Left ventricle myocardium inferior (tissue), 1 donor: ENCODE results near the gene UBE2D4. TPM values are rescaled to one million over a fixed set of nuclear protein-coding genes. Genes with fewer than 3 reads are reported as not detected.
"Not testable (repeated sequence)": the region's sequence is repeated elsewhere in the genome, so short reads cannot be mapped to it uniquely, and the experiment has no call there.

ENCODE experiments used
- DNase-seq: peaks from one replicate; pipeline ENCODE4 v3.0.0-alpha.2; 2020
- H3K27ac ChIP-seq: fragments of 200-600 bp; replicated peaks from 2 replicates; pipeline ENCODE4 v1.8.0; 2021
- H3K27me3 ChIP-seq: fragments of 200-600 bp; 2 replicates; pipeline ENCODE4 v1.8.0; 2021; ENCODE audit warnings: low read depth
- H3K36me3 ChIP-seq: fragments of 200-600 bp; 2 replicates; pipeline ENCODE4 v1.8.0; 2021
- H3K4me1 ChIP-seq: fragments of 200-600 bp; 2 replicates; pipeline ENCODE4 v1.8.0; 2021
- H3K4me3 ChIP-seq: fragments of 200-600 bp; 2 replicates; pipeline ENCODE4 v1.8.0; 2021; ENCODE audit warnings: mild to moderate bottlenecking, moderate library complexity
- H3K9me3 ChIP-seq: fragments of 200-600 bp; replicated peaks from 2 replicates; pipeline ENCODE4 v1.8.0; 2021
- intact Hi-C: fragments of 100-400 bp; cut with micrococcal nuclease; formaldehyde crosslinking; loops from one replicate; pipeline ENCODE4 v1.11.0; 2022
- total RNA-seq: library from RNA; stranded (reverse); fragmentation: NEBNext Ultra II Directional; extraction: Animal tissue kit (Norgen Biotek cat#: 25700); gene quantifications from one replicate; pipeline ENCODE4 v1.2.1, GENCODE V29; 2021
- TF ChIP-seq, protein P1 (sequence below): fragments of 200-600 bp; IDR thresholded peaks from 2 replicates; pipeline ENCODE4 v1.8.0; 2021; ENCODE audit warnings: antibody characterized with exemption, mild to moderate bottlenecking, borderline replicate concordance
- donor health status: DM: no; HTN: yes; CAD: no; lungs with severe emphysema.

UBE2D4 gene
- total RNA-seq, 1 donor from 2014 or later: 44.9 TPM

DNA sequence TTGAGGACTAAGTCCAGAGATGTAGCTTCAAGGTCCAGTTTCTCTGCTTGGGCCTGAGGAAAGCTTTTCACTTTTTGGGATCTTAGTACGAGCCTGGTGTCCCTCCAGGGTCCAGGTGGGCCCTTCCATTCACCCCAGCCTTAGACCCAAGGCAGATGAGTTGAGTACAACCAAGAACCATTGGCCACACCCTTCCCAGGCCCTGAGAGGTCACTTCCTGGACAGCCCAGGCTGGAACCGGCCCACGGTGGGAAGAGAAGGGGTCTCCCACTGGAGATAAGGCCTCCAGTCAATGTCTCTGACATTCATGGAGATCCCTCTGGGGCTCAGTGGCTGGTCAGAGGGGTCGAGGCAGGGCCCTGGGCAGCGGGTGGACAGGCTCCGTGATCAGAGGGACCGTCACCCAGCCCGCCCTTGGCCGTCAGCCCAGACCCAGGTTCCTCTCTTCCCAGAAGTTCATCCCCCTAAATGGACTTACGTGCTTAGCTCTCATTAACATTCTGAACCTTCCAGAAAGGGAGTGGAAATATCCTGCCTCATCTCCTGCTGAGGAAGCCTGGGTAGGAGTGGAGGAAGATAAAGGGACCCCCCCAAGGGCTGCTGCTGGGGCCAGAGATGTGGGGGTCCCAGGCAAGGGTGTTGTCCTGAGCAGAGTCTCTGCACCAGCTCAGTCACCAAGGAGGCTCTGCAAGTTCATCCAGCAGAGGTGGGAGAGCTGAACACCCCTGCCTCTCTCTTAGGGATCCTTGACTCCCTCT is 48.7 kb downstream of the UBE2D4 start:
- H3K36me3 ChIP-seq, H3K27me3 ChIP-seq, H3K4me3 ChIP-seq, H3K4me1 ChIP-seq, H3K9me3 ChIP-seq, intact Hi-C loops: not testable (repeated sequence)
- DNase-seq: peak; percentile 34
- H3K27ac ChIP-seq: peak overlapping the region; percentile 54

DNA sequence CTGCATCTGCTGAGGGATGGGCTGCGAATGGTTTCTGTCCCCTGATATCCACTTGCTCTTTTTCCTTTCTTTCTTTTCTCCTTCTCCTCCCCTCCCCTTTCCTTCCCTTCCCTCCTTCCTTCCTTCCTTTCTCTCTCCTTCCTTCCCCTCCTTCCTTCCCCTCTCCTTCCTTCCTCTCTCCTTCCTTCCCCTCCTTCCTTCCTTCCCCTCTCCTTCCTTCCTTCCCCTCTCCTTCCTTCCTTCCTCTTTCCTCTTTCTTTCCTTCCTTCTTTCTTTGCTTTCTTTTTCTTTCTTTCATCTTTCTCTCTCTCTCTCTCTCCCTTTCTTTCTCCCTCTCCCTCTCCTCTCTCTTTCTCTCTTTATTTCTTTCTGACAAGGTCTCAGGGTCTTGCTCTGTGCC is 51.3 kb downstream of the UBE2D4 start:
- Histone ChIP-seq H3K4me1 (no peaks in the 10 kb centered on the region), H3K36me3 (no peaks in the 10 kb centered on the region), H3K4me3 (no peak overlapping the region), H3K27ac (no peak overlapping the region), H3K27me3 (no peaks in the 10 kb centered on the region), H3K9me3 (no peaks in the 10 kb centered on the region)
- intact Hi-C loops: no loop called here
- TF ChIP-seq, protein P1, sequence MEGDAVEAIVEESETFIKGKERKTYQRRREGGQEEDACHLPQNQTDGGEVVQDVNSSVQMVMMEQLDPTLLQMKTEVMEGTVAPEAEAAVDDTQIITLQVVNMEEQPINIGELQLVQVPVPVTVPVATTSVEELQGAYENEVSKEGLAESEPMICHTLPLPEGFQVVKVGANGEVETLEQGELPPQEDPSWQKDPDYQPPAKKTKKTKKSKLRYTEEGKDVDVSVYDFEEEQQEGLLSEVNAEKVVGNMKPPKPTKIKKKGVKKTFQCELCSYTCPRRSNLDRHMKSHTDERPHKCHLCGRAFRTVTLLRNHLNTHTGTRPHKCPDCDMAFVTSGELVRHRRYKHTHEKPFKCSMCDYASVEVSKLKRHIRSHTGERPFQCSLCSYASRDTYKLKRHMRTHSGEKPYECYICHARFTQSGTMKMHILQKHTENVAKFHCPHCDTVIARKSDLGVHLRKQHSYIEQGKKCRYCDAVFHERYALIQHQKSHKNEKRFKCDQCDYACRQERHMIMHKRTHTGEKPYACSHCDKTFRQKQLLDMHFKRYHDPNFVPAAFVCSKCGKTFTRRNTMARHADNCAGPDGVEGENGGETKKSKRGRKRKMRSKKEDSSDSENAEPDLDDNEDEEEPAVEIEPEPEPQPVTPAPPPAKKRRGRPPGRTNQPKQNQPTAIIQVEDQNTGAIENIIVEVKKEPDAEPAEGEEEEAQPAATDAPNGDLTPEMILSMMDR: no peak
- DNase-seq: no peak

DNA sequence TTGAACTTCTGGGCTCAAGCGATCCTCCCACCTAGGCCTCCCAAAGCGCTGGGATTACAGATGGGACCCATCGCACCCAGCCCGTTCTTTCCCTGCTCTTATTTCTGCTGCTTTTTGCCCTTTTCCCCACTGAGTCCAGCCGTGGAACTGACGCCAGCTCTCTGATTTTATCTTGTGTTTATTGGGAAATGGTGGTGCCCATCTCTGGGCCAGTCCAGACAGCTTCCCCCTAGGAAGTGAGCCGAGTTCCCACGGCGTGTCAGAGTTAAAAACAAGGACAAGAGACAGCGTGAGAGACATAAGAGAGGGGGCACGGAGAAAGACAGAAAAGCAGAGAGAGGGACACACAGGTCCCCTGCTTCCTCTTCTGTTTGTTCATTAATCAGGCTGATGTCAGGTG is 51.9 kb downstream of the UBE2D4 start:
- DNase-seq, H3K4me3 ChIP-seq, H3K36me3 ChIP-seq, intact Hi-C loops, H3K9me3 ChIP-seq, H3K4me1 ChIP-seq, H3K27me3 ChIP-seq, H3K27ac ChIP-seq: not testable (repeated sequence)

DNA sequence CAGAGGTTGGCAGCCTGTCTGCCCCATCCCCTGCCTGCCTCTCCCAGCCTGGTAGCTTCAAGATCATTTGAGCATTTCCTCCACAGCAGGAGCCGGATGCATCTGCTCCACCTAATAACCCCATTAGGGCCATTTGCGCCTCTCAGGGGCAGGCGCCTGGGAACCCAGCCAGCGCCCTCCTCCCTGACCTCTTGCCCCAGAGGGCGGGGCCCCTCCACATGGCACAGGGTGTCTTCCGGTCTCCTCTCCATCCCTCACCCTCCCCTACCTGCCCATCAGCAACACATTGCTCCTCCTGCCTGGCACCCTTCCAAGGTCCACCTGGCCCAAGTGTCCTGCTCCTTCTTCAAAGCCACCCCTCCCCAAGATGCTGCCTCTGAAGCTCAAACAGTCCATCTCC is 56.6 kb downstream of the UBE2D4 start:
- H3K4me1 ChIP-seq, intact Hi-C loops, H3K27ac ChIP-seq, H3K9me3 ChIP-seq, H3K27me3 ChIP-seq, DNase-seq, H3K36me3 ChIP-seq, H3K4me3 ChIP-seq: not testable (repeated sequence)

DNA sequence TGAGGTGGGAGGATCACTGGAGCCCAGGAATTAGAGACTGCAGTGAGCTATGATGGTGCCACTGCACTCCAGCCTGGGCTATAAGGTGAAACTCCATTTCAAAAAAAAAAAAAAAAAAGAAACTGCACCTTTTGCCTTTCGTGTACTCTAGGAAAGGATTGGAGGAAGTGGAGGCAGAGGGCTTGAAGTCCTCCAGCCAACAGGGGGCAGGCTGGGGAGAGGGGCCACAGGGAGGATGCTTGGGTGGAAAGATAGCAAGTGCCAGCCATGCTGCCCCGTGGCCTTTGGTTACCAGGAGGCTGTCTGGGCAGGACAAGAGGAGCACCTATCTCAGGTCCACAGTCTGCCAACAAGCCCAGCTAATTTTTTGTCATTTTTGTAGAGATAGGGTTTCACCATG is 57.5 kb downstream of the UBE2D4 start:
- H3K27ac ChIP-seq, H3K9me3 ChIP-seq, H3K4me3 ChIP-seq, H3K27me3 ChIP-seq, H3K36me3 ChIP-seq, intact Hi-C loops, H3K4me1 ChIP-seq, DNase-seq: not testable (repeated sequence)

DNA sequence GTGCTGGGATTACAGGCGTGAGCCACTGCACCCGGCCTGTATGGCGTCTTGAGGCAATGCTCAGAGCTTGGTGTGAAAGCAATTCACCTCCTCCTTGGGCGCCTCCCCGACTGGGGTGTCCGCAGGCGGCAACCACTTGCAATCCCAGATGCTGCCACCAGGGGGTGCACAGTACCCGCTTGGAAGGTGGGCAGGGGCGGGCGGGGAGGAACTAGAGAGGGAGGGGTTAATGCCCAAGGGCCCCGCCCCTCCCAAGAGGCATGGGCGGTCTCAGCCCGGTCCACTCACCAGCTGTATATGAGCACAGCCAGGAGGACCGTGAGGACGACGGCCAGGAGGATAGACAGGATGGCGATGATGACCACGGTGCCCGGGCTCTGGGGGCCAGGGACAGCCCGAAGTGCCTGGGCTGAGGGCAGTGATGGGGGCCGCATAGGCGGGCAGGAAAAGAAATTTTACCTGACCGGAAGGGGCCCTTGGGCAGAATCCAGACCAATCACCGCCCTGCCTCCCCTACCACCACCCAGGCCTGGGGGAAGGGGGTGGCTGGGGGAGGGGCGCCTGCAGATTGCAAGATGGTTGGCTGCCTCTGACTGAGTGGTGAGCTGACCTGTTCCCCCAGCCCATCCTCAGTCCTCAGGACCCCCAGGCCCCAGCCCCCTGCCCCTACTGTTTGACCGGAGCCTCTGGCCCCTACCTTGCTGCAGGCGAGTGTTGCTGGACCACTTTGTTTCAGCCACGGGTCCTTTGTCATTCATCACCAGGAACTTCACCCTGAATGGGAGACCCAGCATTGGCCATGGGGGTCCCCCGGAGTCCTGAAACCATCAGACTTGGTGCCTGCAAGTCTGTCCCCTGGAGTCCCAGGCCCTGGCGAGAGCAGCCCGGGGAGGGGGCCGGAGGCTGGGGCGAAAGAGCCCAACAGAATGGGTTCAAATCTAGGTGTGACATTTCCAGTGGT is 59.9 kb downstream of the UBE2D4 start:
- TF ChIP-seq, protein P1: peak; percentile 76
- H3K27me3 ChIP-seq, H3K4me1 ChIP-seq, H3K36me3 ChIP-seq, H3K9me3 ChIP-seq, intact Hi-C loops: not testable (repeated sequence)
- Histone ChIP-seq H3K27ac (peak overlapping the region; percentile 19), H3K4me3 (peak overlapping the region; percentile 37)
- DNase-seq: peak; percentile 72

DNA sequence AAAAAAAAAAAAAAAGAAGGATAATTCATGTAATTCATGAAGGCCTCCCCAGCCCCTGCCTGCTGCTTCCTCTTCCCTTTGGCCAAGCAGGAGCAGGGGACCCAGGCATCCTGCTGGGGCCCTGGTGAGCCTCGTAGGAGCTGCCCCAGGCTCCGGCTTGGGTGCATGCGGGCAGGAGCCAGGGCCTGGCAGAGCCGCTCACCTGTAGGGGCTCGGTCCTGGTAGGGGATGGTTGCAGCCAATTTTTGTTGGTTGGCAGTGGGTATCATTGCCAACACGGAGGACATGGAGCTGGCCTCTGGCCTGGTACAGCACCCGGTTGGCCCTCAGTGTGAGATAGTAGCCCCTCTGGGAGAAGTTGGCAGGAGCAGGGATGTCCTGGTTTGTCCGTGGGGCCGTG is 61.2 kb downstream of the UBE2D4 start:
- H3K4me1 ChIP-seq, H3K36me3 ChIP-seq, DNase-seq, H3K27me3 ChIP-seq, intact Hi-C loops, H3K9me3 ChIP-seq, H3K4me3 ChIP-seq, H3K27ac ChIP-seq: not testable (repeated sequence)

DNA sequence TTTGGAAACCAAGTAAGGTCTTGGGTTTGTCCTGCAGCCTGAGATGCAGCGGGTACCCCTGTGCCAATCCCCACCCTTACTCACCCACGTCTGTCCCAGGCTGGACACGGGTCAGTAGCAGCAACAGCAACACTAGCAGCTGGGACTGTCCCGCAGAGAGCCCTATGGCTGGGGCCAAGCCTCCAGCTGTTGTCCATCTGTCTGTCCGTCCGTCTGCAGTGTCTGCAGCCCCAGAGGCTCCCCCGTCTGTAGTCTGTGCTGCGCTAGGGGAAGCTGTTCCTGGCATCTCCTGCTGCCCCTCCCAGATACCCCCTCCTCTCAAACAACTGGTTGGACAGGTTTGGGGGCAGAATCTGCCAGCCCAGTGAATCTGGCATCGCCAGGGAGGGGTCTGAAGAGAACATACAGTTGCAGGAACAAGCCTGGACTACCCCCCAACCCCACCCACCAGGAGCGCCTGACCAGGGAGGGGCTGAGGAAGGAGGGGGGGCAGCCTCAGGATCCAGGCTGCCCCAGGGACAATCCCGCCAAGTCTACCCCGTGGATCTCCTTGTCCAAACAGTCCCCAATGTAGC is 63.9 kb downstream of the UBE2D4 start:
- H3K27me3 ChIP-seq, H3K9me3 ChIP-seq, H3K36me3 ChIP-seq, H3K4me3 ChIP-seq, H3K4me1 ChIP-seq, H3K27ac ChIP-seq, intact Hi-C loops: not testable (repeated sequence)
- DNase-seq: peak; percentile 26

DNA sequence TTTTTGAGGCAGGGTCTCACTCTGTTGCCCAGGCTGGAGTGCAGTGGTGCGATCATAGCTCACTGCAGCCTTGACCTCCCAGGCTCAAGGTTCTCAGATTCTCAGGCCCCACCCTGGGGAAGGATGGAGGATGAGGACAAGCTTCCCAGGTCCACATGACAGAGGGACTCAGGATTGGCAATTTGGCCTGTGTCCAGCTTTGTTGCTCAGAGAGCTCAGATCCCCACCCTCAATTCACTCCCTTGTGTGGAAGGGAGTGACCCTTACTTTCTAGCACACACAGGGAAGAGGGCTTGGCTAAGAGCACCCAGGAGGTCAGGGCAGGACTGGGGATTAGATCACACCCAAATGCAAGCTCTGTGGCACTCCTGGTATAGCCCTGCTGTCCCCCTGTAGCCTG is 64.6 kb downstream of the UBE2D4 start:
- H3K4me1 ChIP-seq, intact Hi-C loops, H3K4me3 ChIP-seq, H3K9me3 ChIP-seq, DNase-seq, H3K27ac ChIP-seq, H3K27me3 ChIP-seq, H3K36me3 ChIP-seq: not testable (repeated sequence)

DNA sequence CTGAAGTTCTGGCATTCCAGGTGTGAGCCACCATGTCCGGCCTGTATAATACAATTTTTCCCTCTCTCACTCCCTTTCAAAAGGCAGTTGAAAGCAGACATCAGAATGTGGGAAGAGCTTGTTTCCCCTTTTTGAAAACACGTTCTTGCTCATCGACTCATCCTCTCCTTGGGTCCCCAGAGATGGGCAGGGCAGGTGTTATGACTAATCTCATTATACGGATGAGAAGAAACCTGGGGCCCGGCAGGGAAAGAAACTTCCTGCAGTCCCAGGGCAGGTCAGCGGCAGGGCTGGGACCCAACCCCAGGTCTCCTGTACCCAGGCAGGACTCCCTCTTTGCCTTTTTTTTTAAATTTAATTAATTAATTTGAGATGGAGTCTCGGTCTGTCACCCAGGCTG is 66.7 kb downstream of the UBE2D4 start:
- H3K4me3 ChIP-seq, H3K9me3 ChIP-seq, H3K27ac ChIP-seq, H3K36me3 ChIP-seq, intact Hi-C loops, H3K4me1 ChIP-seq, DNase-seq, H3K27me3 ChIP-seq: not testable (repeated sequence)

DNA sequence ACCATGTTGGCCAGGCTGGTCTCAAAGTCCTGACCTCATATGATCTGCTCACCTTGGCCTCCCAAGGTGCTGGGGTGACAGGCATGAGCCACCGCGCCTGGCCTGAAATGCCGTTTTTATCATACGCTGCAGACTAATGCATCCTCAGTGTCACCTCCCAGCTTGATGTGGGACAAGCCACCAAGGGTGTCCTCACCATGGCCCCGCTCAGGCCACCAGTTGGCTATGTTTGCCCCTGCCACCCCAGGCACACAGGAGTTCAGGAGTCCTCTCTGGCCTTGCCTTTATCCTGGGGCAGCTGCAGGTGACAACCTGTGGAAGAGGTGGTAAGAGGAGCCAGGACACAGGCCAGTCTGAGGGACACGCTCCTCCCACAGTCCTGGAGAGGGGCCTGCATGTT is 68.4 kb downstream of the UBE2D4 start:
- DNase-seq, H3K4me1 ChIP-seq, H3K27me3 ChIP-seq, H3K27ac ChIP-seq, H3K4me3 ChIP-seq, H3K9me3 ChIP-seq, H3K36me3 ChIP-seq, intact Hi-C loops: not testable (repeated sequence)
